SIG-M5 treated with dmso at 0.1 percent for 504 hours (cell line): ENCODE data around the gene ICA1.
"Not testable (repeated sequence)": the region's sequence is repeated elsewhere in the genome, so short reads cannot be mapped to it uniquely, and the experiment has no call there.

Experiments
- DNase-seq: peaks from one replicate; lab custom pipeline; 2025; ENCODE audit not compliant: unreplicated experiment; lab: John Stamatoyannopoulos, UW

The ICA1 gene

GRCh38 chr7:8261711-8262695 lies at the start of gene ICA1:
Gene ICA1 (minus strand): TSS chr7:8262167. CDS start chr7:8235926, 26,241 bp downstream.
- peak; percentile 46 for DNase-seq

GRCh38 chr7:8310876-8311275 lies 48.9 kb upstream of the ICA1 start:
- no peak for DNase-seq

- DNase-seq = no peak
Measured at GRCh38 chr7:8305625-8306388, 43.8 kb upstream of the ICA1 start.

- no peak for DNase-seq
Measured at GRCh38 chr7:8305104-8305503, 43.1 kb upstream of the ICA1 start.

GRCh38 chr7:8303904-8304528 lies 42.0 kb upstream of the ICA1 start:
- no peak for DNase-seq

GRCh38 chr7:8297023-8297422 lies 35.1 kb upstream of the ICA1 start:
- DNase-seq = not testable (repeated sequence)

GRCh38 chr7:8296362-8296659 lies 34.3 kb upstream of the ICA1 start:
- no peak for DNase-seq

- DNase-seq = peak; percentile 83
Measured at GRCh38 chr7:8295638-8296361, 33.8 kb upstream of the ICA1 start.

- DNase-seq = no peak
Measured at GRCh38 chr7:8291397-8292141, 29.6 kb upstream of the ICA1 start.

- DNase-seq = peak; percentile 40
Measured at GRCh38 chr7:8290645-8291308, 28.8 kb upstream of the ICA1 start.

- DNase-seq = no peak
Measured at GRCh38 chr7:8286118-8286517, 24.2 kb upstream of the ICA1 start.

GRCh38 chr7:8285155-8285554 lies 23.2 kb upstream of the ICA1 start:
- no peak for DNase-seq

GRCh38 chr7:8284606-8285005 lies 22.6 kb upstream of the ICA1 start:
- DNase-seq = no peak

- DNase-seq = no peak
Measured at GRCh38 chr7:8283968-8284367, 22.0 kb upstream of the ICA1 start.

- DNase-seq = no peak
Measured at GRCh38 chr7:8282871-8283270, 20.9 kb upstream of the ICA1 start.

GRCh38 chr7:8282162-8282561 lies 20.2 kb upstream of the ICA1 start:
- no peak for DNase-seq

GRCh38 chr7:8278183-8278582 lies 16.2 kb upstream of the ICA1 start:
- DNase-seq = no peak

GRCh38 chr7:8277394-8277982 lies 15.5 kb upstream of the ICA1 start:
- peak; percentile 33 for DNase-seq

GRCh38 chr7:8274589-8274988 lies 12.6 kb upstream of the ICA1 start:
- DNase-seq = no peak
